Vagina (tissue), 2 donors: ENCODE measurements around the gene KIRREL3.

Experiments used
- POLR2A ChIP-seq, 2 donors: fragments of 450-650 bp; IDR thresholded peaks; one replicate each; pipeline ENCODE4 v1.6.1; 2017; ENCODE audit warnings: antibody characterized with exemption in 2 of 2, mild to moderate bottlenecking in 2 of 2, moderate library complexity in 2 of 2
- POLR2AphosphoS5 ChIP-seq, 2 donors: sonication (generic); formaldehyde crosslinking; IDR thresholded peaks; one replicate each; pipeline ENCODE4 v1.9.0; 2017; ENCODE audit warnings: antibody characterized with exemption in 2 of 2, mild to moderate bottlenecking in 2 of 2, low read depth in 1 of 2; ENCODE audit not compliant: insufficient read depth in 1 of 2
- TF ChIP-seq, protein P1 (sequence below), 3 experiments: fragments of 450-650 bp in 2 of 3; fragments of 200-600 bp in 1 of 3; sonication (generic) in 1 of 3; IDR thresholded peaks; one replicate each; pipeline ENCODE4 v1.5.1; 2017 to 2019; ENCODE audit warnings: antibody characterized with exemption in 3 of 3, mild to moderate bottlenecking in 2 of 3, moderate library complexity in 2 of 3

GRCh38 chr11:126459691-126460281 is 540.8 kb downstream of the KIRREL3 start:
- TF ChIP-seq, protein P1, sequence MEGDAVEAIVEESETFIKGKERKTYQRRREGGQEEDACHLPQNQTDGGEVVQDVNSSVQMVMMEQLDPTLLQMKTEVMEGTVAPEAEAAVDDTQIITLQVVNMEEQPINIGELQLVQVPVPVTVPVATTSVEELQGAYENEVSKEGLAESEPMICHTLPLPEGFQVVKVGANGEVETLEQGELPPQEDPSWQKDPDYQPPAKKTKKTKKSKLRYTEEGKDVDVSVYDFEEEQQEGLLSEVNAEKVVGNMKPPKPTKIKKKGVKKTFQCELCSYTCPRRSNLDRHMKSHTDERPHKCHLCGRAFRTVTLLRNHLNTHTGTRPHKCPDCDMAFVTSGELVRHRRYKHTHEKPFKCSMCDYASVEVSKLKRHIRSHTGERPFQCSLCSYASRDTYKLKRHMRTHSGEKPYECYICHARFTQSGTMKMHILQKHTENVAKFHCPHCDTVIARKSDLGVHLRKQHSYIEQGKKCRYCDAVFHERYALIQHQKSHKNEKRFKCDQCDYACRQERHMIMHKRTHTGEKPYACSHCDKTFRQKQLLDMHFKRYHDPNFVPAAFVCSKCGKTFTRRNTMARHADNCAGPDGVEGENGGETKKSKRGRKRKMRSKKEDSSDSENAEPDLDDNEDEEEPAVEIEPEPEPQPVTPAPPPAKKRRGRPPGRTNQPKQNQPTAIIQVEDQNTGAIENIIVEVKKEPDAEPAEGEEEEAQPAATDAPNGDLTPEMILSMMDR (IDR thresholded peaks at IDR 0.05) = no peak
- TF ChIP-seq POLR2A (IDR thresholded peaks at IDR 0.05) (no peak), POLR2AphosphoS5 (IDR thresholded peaks at IDR 0.05; ENCODE audit: insufficient read depth in 1 of 2, low read depth in 1 of 2) (no peak)
